NCI-H2171 (cell line): ENCODE data around the gene SLC9A7.

ENCODE experiments used
- DNase-seq: peaks from one replicate; lab custom pipeline; 2025; lab: John Stamatoyannopoulos, UW

The SLC9A7 gene

GRCh38 chrX:46647251-46647650, 111.7 kb downstream of the SLC9A7 start:
- DNase-seq: no peak

GRCh38 chrX:46645614-46646013, 113.3 kb downstream of the SLC9A7 start:
- DNase-seq: no peak

GRCh38 chrX:46643636-46644035, 115.3 kb downstream of the SLC9A7 start:
- DNase-seq: no peak

GRCh38 chrX:46642145-46642544, 116.8 kb downstream of the SLC9A7 start:
- no peak for DNase-seq

GRCh38 chrX:46637938-46638337, 121.0 kb downstream of the SLC9A7 start:
- DNase-seq: no peak

- DNase-seq: no peak
Measured at GRCh38 chrX:46636223-46636622, 122.7 kb downstream of the SLC9A7 start.

- no peak for DNase-seq
Measured at GRCh38 chrX:46635186-46635585, 123.7 kb downstream of the SLC9A7 start.

GRCh38 chrX:46634577-46634976, 124.3 kb downstream of the SLC9A7 start:
- DNase-seq: no peak

- no peak for DNase-seq
Measured at GRCh38 chrX:46630141-46630540, 128.8 kb downstream of the SLC9A7 start.

- no peak for DNase-seq
Measured at GRCh38 chrX:46628460-46629371, 130.2 kb downstream of the SLC9A7 start.

- no peak for DNase-seq
Measured at GRCh38 chrX:46627711-46628419, 131.1 kb downstream of the SLC9A7 start.

GRCh38 chrX:46627062-46627461, 131.9 kb downstream of the SLC9A7 start:
- no peak for DNase-seq

- DNase-seq: no peak
Measured at GRCh38 chrX:46626566-46626965, 132.4 kb downstream of the SLC9A7 start.

GRCh38 chrX:46624090-46624786, 134.7 kb downstream of the SLC9A7 start:
- DNase-seq: no peak

GRCh38 chrX:46621572-46621971, 137.3 kb downstream of the SLC9A7 start:
- no peak for DNase-seq

GRCh38 chrX:46620505-46620904, 138.4 kb downstream of the SLC9A7 start:
- DNase-seq: no peak

- DNase-seq: no peak
Measured at GRCh38 chrX:46618947-46619346, 140.0 kb downstream of the SLC9A7 start.

GRCh38 chrX:46617906-46618305, 141.0 kb downstream of the SLC9A7 start:
- peak; percentile 35 for DNase-seq

GRCh38 chrX:46611658-46612362, 147.1 kb downstream of the SLC9A7 start:
- DNase-seq: no peak

GRCh38 chrX:46610070-46610658, 148.8 kb downstream of the SLC9A7 start:
- no peak for DNase-seq

GRCh38 chrX:46607916-46608315, 151.0 kb downstream of the SLC9A7 start:
- no peak for DNase-seq
